Jurkat, Clone E6-1 (cell line): ENCODE results near the gene BTNL9.
"Not testable (repeated sequence)": the region's sequence is repeated elsewhere in the genome, so short reads cannot be mapped to it uniquely, and the experiment has no call there.

Experiments used
- DNase-seq: peaks from one replicate; pipeline ENCODE4 v3.0.0-alpha.2; 2011; ENCODE audit warnings: low read depth, low spot score
- H3K4me3 ChIP-seq: 2 replicates; pipeline ENCODE4 v1.5.1; 2011; ENCODE audit warnings: mild to moderate bottlenecking, low read length, control low read depth, moderate library complexity

BTNL9 gene

GRCh38 chr5:181095162-181095561, 55.1 kb downstream of the BTNL9 start:
- DNase-seq, H3K4me3 ChIP-seq: not testable (repeated sequence)

GRCh38 chr5:181096721-181097382, 56.8 kb downstream of the BTNL9 start:
- not testable (repeated sequence) for H3K4me3 ChIP-seq, DNase-seq

GRCh38 chr5:181097383-181097753, 57.3 kb downstream of the BTNL9 start:
- not testable (repeated sequence) for H3K4me3 ChIP-seq, DNase-seq

GRCh38 chr5:181097759-181098491, 57.9 kb downstream of the BTNL9 start:
- H3K4me3 ChIP-seq, DNase-seq: not testable (repeated sequence)

- DNase-seq: peak; percentile 7
- H3K4me3 ChIP-seq: no peak overlapping the region; the same call in 1 of the 2 replicates
Observed at GRCh38 chr5:181098762-181099601, 58.9 kb downstream of the BTNL9 start.

- H3K4me3 ChIP-seq: no peak overlapping the region
- DNase-seq: no peak
Observed at GRCh38 chr5:181099602-181100086, 59.6 kb downstream of the BTNL9 start.

GRCh38 chr5:181100121-181100875, 60.2 kb downstream of the BTNL9 start:
- no peak overlapping the region for H3K4me3 ChIP-seq
- DNase-seq: no peak

GRCh38 chr5:181101030-181101641, 61.1 kb downstream of the BTNL9 start:
- not testable (repeated sequence) for H3K4me3 ChIP-seq, DNase-seq

- H3K4me3 ChIP-seq, DNase-seq: not testable (repeated sequence)
Observed at GRCh38 chr5:181101930-181102674, 62.0 kb downstream of the BTNL9 start.

- not testable (repeated sequence) for H3K4me3 ChIP-seq, DNase-seq
Observed at GRCh38 chr5:181104259-181104568, 64.1 kb downstream of the BTNL9 start.

- H3K4me3 ChIP-seq, DNase-seq: not testable (repeated sequence)
Observed at GRCh38 chr5:181104606-181105390, 64.7 kb downstream of the BTNL9 start.

GRCh38 chr5:181105391-181106025, 65.4 kb downstream of the BTNL9 start:
- DNase-seq: no peak
- no peak overlapping the region for H3K4me3 ChIP-seq

GRCh38 chr5:181107699-181108098, 67.6 kb downstream of the BTNL9 start:
- DNase-seq: no peak
- no peak overlapping the region for H3K4me3 ChIP-seq

GRCh38 chr5:181108578-181109165, 68.6 kb downstream of the BTNL9 start:
- H3K4me3 ChIP-seq: no peak overlapping the region
- no peak for DNase-seq

- no peak for DNase-seq
- no peak overlapping the region for H3K4me3 ChIP-seq
Observed at GRCh38 chr5:181109489-181110013, 69.5 kb downstream of the BTNL9 start.

GRCh38 chr5:181111010-181111409, 70.9 kb downstream of the BTNL9 start:
- DNase-seq: no peak
- H3K4me3 ChIP-seq: no peak overlapping the region
